ENCODE results near the gene SMIM3.
"Not testable (repeated sequence)": the region's sequence is repeated elsewhere in the genome, so short reads cannot be mapped to it uniquely, and the experiment has no call there.

The SMIM3 gene

GRCh38 chr5:150815010-150815409, 36.5 kb downstream of the SMIM3 start:
- no peak for DNase-seq (ENCODE audit: low read depth)
- H3K4me3 ChIP-seq (ENCODE audit: low read length): no peak overlapping the region
- TF ChIP-seq, protein P1, sequence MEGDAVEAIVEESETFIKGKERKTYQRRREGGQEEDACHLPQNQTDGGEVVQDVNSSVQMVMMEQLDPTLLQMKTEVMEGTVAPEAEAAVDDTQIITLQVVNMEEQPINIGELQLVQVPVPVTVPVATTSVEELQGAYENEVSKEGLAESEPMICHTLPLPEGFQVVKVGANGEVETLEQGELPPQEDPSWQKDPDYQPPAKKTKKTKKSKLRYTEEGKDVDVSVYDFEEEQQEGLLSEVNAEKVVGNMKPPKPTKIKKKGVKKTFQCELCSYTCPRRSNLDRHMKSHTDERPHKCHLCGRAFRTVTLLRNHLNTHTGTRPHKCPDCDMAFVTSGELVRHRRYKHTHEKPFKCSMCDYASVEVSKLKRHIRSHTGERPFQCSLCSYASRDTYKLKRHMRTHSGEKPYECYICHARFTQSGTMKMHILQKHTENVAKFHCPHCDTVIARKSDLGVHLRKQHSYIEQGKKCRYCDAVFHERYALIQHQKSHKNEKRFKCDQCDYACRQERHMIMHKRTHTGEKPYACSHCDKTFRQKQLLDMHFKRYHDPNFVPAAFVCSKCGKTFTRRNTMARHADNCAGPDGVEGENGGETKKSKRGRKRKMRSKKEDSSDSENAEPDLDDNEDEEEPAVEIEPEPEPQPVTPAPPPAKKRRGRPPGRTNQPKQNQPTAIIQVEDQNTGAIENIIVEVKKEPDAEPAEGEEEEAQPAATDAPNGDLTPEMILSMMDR (IDR thresholded peaks at IDR 0.05; ENCODE audit: insufficient read depth, low read depth, low read length, missing control alignments): no peak

- DNase-seq (ENCODE audit: low read depth): no peak
- TF ChIP-seq, protein P1 (IDR thresholded peaks at IDR 0.05; ENCODE audit: insufficient read depth, low read depth, low read length, missing control alignments): no peak
- H3K4me3 ChIP-seq (ENCODE audit: low read length): no peak overlapping the region
Observed at GRCh38 chr5:150816946-150817345, 38.4 kb downstream of the SMIM3 start.

- TF ChIP-seq, protein P1 (IDR thresholded peaks at IDR 0.05; ENCODE audit: insufficient read depth, low read depth, low read length, missing control alignments): no peak
- H3K4me3 ChIP-seq (ENCODE audit: low read length): no peak overlapping the region
- DNase-seq (ENCODE audit: low read depth): no peak
Observed at GRCh38 chr5:150829744-150830143, 51.2 kb downstream of the SMIM3 start.

DNA sequence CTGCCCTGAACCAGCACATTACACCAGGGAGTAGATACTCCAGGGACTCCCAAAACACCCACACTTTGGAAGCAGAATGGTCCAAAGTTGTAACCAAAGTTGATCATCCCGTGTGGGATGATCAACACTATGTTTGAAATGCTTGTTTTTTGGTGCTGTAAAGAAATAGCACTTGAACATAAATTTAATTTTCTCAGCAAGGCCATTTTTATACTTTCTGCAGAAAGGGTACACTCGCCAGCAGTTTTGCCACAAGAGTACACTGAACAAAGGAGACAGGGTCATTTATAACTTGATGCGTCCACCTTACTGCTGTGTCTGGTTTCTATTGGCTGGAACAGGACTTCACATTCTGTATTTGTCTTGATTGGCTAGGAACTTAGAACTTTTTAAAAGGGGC, 53.3 kb downstream of the SMIM3 start:
- not testable (repeated sequence) for H3K4me3 ChIP-seq (ENCODE audit: low read length); DNase-seq (ENCODE audit: low read depth)

GRCh38 chr5:150836064-150836463, 57.5 kb downstream of the SMIM3 start:
- TF ChIP-seq, protein P1 (IDR thresholded peaks at IDR 0.05; ENCODE audit: insufficient read depth, low read depth, low read length, missing control alignments): no peak
- H3K4me3 ChIP-seq (ENCODE audit: low read length): no peak overlapping the region
- DNase-seq (ENCODE audit: low read depth): no peak

DNA sequence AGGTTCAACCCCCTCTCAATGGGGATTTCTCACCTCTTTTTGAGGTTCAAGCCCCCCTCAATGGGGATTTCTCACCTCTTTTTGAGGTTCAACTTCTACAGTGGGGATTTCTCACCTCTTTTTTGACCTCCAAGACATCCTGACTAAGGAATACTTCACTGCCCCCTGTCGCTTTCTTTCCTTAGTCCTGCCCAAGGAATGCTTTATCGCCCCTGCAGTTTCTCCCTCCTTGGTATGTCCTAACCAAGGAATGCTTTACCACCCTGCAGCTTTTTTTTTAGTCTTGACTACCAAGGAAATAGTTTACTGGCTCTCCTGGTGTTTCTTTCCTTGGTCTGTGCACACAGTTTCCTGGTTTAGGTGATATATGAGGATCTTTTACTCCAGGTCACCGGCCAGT, 58.1 kb downstream of the SMIM3 start:
- TF ChIP-seq, protein P1 (IDR thresholded peaks at IDR 0.05; ENCODE audit: insufficient read depth, low read depth, low read length, missing control alignments): no peak
- H3K4me3 ChIP-seq (ENCODE audit: low read length): no peak overlapping the region
- no peak for DNase-seq (ENCODE audit: low read depth)

DNA sequence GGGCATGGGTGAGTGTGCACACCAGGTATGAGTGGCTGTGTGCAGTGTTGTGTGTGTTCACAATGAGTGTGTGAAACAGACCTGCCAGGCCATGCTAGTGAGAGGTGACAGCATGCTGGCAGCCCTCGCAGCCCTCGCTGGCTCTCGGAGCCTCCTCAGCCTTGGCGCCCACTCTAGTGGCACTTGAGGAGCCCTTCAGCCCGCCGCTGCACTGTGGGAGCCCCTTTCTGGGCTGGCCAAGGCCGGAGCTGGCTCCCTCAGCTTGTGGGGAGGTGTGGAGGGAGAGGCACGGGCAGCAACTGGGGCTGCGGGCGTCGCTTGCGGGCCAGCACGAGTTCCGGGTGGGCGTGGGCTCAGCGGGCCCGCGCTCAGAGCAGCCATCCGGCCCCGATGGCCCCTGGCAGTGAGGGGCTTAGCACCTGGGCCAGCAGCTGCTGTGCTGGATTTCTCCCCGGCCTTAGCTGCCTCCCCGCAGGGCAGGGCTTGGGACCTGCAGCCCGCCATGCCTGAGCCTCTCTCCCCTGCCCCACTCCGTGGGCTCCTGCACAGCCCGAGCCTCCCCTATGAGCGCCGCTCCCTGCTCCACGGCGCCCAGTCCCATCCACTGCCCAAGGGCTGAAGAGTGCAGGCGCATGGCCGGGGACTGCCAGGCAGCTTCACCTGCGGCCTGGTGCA, 66.8 kb downstream of the SMIM3 start:
- not testable (repeated sequence) for H3K4me3 ChIP-seq (ENCODE audit: low read length); DNase-seq (ENCODE audit: low read depth)

GRCh38 chr5:150846308-150846653, 67.7 kb downstream of the SMIM3 start, which contains the start of gene IRGM:
TSS of gene IRGM (plus strand) at chr5:150846521. CDS start at chr5:150848124, 1,603 bp downstream.
- DNase-seq (ENCODE audit: low read depth); H3K4me3 ChIP-seq (ENCODE audit: low read length): not testable (repeated sequence)

Data from epithelial cell of esophagus (primary cell).